Neutrophil (primary cell): ENCODE data around the gene MIEF1.

Source experiments
- H3K27ac ChIP-seq: fragments of 200-600 bp; sonication (generic); 2 replicates; pipeline ENCODE4 v1.5.1; 2016; ENCODE audit warnings: mild to moderate bottlenecking, moderate library complexity
- H3K27me3 ChIP-seq: fragments of 200-600 bp; sonication (generic); 2 replicates; pipeline ENCODE4 v1.6.0; 2016; ENCODE audit warnings: mild to moderate bottlenecking
- H3K36me3 ChIP-seq: fragments of 200-600 bp; sonication (generic); 2 replicates; pipeline ENCODE4 v1.5.1; 2017
- H3K4me1 ChIP-seq, 2 experiments: fragments of 200-600 bp in 1 of 2; sonication (generic) in 1 of 2; 1 replicate in 1 of 2; 2 replicates in 1 of 2; pipeline versions ENCODE4 v1.5.1 to v1.6.1; 2013 to 2016; ENCODE audit warnings: low read depth in 1 of 2, low read length in 1 of 2, mild to moderate bottlenecking in 1 of 2, moderate library complexity in 1 of 2; ENCODE audit not compliant: control insufficient read depth in 1 of 2, insufficient read depth in 1 of 2
- H3K4me3 ChIP-seq, 2 experiments: fragments of 200-600 bp in 1 of 2; sonication (generic) in 1 of 2; 1 replicate in 1 of 2; 2 replicates in 1 of 2; pipeline ENCODE4 v1.5.1; 2013 to 2016; ENCODE audit warnings: low read depth in 1 of 2, low read length in 1 of 2, mild to moderate bottlenecking in 1 of 2, moderate library complexity in 1 of 2
- H3K9me3 ChIP-seq: fragments of 200-600 bp; sonication (generic); 2 replicates; pipeline ENCODE4 v1.5.1; 2016
- TF ChIP-seq, protein P1 (sequence below): fragments of 200-600 bp; sonication (generic); IDR thresholded peaks from 2 replicates; pipeline ENCODE4 v1.5.1; 2016; ENCODE audit warnings: antibody characterized with exemption

MIEF1 gene

DNA sequence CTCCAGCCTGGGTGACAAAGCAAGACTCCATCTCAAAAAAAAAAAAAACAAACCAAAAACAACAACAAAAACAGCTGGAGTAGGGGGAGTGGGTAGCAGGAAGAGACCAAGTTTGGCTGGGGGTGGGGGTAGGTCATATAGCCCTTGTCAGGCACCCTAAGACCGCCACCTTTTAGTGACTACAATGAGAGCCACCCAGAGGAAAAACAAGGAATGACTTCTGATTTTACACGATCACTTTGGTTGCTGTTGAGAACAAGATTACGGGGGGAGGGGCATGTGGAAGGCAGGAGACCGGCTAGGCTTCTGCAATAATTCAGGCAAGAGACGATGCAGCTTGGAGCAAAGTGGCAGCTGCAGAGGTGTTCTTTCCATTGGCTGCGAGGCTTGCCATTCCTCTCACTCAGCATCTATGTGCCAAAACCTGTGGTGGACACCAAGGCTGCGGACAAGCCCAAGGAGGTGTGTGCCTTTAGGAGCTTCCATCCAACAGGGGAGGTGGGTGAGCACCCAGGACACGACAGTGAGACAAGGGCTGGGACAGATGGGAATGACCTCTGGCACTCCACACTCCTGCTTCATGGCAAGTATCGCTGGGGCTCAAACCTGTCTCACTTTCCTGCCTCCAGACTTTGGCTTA lies 28.7 kb downstream of the MIEF1 start:
- Histone ChIP-seq H3K27ac (peak overlapping the region; percentile 94), H3K36me3 (peaks cover 31% of the 10 kb centered on the region), H3K4me3 (peak overlapping the region; percentile 18 to 90), H3K9me3 (no peaks in the 10 kb centered on the region), H3K4me1 (peaks cover 81 to 85% of the 10 kb centered on the region in 2 experiments), H3K27me3 (no peaks in the 10 kb centered on the region)
- TF ChIP-seq, protein P1, sequence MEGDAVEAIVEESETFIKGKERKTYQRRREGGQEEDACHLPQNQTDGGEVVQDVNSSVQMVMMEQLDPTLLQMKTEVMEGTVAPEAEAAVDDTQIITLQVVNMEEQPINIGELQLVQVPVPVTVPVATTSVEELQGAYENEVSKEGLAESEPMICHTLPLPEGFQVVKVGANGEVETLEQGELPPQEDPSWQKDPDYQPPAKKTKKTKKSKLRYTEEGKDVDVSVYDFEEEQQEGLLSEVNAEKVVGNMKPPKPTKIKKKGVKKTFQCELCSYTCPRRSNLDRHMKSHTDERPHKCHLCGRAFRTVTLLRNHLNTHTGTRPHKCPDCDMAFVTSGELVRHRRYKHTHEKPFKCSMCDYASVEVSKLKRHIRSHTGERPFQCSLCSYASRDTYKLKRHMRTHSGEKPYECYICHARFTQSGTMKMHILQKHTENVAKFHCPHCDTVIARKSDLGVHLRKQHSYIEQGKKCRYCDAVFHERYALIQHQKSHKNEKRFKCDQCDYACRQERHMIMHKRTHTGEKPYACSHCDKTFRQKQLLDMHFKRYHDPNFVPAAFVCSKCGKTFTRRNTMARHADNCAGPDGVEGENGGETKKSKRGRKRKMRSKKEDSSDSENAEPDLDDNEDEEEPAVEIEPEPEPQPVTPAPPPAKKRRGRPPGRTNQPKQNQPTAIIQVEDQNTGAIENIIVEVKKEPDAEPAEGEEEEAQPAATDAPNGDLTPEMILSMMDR, result no peak

DNA sequence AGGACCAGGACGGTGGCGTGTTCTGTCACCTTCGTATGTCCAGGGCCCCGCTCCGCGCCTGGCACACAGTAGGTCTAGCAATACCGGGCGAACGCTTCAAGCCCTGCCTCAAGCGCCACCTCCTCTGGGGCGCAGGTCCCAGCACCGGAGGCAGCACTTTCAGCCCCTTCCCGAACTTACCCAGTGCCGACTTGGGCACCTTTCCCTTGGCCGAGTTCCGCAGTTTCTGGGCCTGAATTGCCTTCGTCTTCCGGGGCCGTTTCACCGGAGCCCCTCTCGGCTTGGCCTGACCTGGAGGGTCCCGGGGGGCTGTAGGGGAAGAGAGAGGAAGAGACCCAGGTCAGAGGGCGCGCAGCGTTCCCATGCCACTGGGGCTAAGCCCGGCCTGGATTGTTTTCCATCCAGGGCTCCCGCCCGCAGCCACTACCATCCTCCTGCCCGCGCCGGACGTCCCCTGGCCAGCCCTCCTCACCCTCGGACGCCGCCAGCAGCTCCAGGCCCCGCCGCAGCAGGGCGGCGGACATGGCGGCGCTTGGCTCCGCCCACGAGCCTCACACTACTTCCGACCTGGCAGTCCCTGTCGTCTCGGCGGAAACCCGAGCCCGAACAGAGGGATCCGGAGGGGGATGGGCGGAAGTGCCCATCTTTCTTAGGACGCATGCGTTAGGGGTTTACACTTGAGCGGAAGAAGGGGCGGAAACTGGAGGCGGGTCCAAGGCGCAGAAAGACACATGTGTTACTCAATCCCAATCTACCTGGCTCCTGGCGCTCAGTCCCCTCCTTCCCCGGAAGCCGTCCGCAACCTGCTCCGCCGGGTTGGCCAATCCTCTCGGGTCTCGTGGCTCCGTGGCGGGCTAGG lies 30.4 kb downstream of the MIEF1 start, which contains the start of gene RPS19BP1:
Gene RPS19BP1 (minus strand): TSS at position 534 of the 859 bp plus-strand sequence. CDS start 10 bp downstream, at position 524.
- Histone ChIP-seq H3K4me3 (peak within 1 kb of the TSS; percentile 86 to 90), H3K4me1 (peaks cover 64 to 69% of the 10 kb centered on the region in 2 experiments), H3K9me3 (no peaks in the 10 kb centered on the region), H3K27ac (peak within 1 kb of the TSS; percentile 94), H3K27me3 (no peaks in the 10 kb centered on the region), H3K36me3 (peaks cover 31% of the 10 kb centered on the region)
- TF ChIP-seq, protein P1, result peak; percentile 46

DNA sequence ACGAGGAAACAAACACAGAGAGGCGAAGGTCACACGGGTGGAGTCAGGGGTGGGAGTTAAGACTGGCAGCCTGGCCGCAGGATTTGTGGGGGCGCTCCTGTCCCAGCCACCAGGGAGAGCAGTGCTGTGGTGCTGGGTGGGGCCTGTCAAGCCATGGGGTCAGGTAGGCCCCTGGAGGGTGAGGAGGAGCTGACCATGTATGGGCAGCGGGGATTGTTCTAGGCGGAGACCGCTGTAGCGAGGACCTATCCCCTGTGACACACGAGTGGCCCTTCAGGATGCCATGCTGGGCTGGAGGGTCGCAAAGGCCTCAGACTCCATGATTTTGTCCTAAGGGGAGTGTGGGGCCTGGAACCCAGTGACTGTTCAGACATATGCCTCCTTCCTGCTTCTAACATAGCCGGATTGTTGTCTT lies 32.0 kb downstream of the MIEF1 start:
- Histone ChIP-seq H3K9me3 (no peaks in the 10 kb centered on the region), H3K36me3 (peaks cover 24% of the 10 kb centered on the region), H3K27me3 (no peaks in the 10 kb centered on the region), H3K4me1 (peaks cover 48 to 52% of the 10 kb centered on the region in 2 experiments), H3K4me3 (no peak overlapping the region), H3K27ac (peak overlapping the region; percentile 94)
- TF ChIP-seq, protein P1, result no peak

DNA sequence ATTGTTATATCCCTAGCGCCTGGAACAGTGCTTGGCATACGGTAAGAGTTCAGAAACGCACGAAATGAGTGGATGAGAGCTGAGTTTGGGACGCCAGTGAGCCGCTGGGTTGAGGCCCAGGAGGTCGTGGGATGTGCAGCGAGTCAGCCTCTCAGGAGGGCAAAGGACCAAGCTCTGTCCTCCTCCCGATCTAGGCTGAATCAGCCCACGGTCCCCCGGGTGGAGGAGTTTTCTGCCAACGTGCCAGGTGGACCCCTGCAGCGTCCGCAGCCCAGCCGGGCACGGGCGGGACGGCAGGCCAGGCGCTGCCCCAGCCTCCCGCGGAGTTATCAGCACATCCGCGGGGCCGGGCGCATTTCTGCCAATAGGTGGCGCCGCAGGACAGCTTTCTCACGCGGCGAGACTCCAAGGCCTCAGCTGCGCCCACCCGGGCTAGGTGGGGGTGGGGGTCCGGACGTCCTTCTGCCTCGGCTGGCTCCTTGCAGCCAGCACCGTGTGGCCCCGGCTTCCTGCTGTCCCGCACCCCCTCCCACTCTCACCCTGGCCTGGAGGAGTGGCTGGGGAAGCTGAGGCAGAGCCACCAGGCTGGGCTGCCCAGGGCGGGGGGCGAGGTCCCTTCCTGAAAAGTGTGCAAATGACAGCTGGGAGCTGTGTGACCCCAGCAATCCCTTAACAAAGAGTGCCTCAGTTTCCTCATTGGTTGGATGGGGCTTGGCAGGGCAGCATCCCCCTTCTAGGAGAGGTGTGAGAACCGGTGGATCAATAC lies 32.7 kb downstream of the MIEF1 start:
- peaks cover 17% of the 10 kb centered on the region for H3K36me3 ChIP-seq
- H3K27me3 ChIP-seq, result no peaks in the 10 kb centered on the region
- H3K27ac ChIP-seq, result peak overlapping the region; percentile 94
- TF ChIP-seq, protein P1, result peak; percentile 83
- peaks cover 41 to 46% of the 10 kb centered on the region in 2 experiments for H3K4me1 ChIP-seq
- no peaks in the 10 kb centered on the region for H3K9me3 ChIP-seq
- H3K4me3 ChIP-seq, result no peak overlapping the region

DNA sequence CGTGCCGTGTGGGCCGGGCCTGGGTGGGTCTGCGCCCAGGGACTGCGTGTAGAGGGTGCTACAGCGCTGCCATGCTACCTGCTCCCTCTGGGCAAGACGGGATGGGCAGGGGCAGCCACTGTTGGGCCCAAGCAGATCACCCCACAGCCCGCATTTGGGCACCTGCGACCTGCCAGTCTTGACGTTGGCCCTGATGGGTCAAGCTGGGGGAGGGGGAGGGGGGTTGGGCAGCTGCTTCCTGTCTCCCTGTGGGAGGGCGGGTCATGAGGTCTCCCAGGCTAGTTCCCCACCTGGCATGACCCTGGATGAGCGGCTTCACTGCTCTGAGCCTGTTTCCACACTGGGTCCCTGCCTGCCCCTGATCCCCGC lies 33.3 kb downstream of the MIEF1 start:
- no peaks in the 10 kb centered on the region for H3K27me3 ChIP-seq
- no peak overlapping the region for H3K27ac ChIP-seq
- peaks cover 35 to 40% of the 10 kb centered on the region in 2 experiments for H3K4me1 ChIP-seq
- peaks cover 11% of the 10 kb centered on the region for H3K36me3 ChIP-seq
- TF ChIP-seq, protein P1, result no peak
- H3K9me3 ChIP-seq, result no peaks in the 10 kb centered on the region
- no peak overlapping the region for H3K4me3 ChIP-seq
